HS-5 (cell line): ENCODE data around the gene GNAT3.
A peak's percentile ranks its signal among the peaks of the same experiment; 100 is the strongest.

Experiments used
- DNase-seq: peaks from one replicate; pipeline ENCODE4 v3.0.0-alpha.2; 2012; ENCODE audit warnings: low read depth

Gene GNAT3

GRCh38 chr7:80499350-80499953 is 12.4 kb downstream of the GNAT3 start:
- peak; percentile 77 for DNase-seq

- peak; percentile 20 for DNase-seq
Measured at GRCh38 chr7:80498481-80499349, 13.1 kb downstream of the GNAT3 start.

GRCh38 chr7:80496586-80496985 is 15.3 kb downstream of the GNAT3 start:
- DNase-seq: no peak

- DNase-seq: no peak
Measured at GRCh38 chr7:80493121-80493849, 18.6 kb downstream of the GNAT3 start.

GRCh38 chr7:80491462-80491861 is 20.4 kb downstream of the GNAT3 start:
- DNase-seq: no peak

GRCh38 chr7:80488851-80489370 is 23.0 kb downstream of the GNAT3 start:
- no peak for DNase-seq

GRCh38 chr7:80488406-80488805 is 23.5 kb downstream of the GNAT3 start:
- peak; percentile 15 for DNase-seq

- DNase-seq: no peak
Measured at GRCh38 chr7:80485721-80486120, 26.1 kb downstream of the GNAT3 start.

GRCh38 chr7:80482950-80483349 is 28.9 kb downstream of the GNAT3 start:
- DNase-seq: no peak

GRCh38 chr7:80481196-80481884 is 30.5 kb downstream of the GNAT3 start:
- DNase-seq: peak; percentile 22

GRCh38 chr7:80480566-80480965 is 31.3 kb downstream of the GNAT3 start:
- DNase-seq: no peak

- peak; percentile 34 for DNase-seq
Measured at GRCh38 chr7:80478683-80479082, 33.2 kb downstream of the GNAT3 start.

- DNase-seq: no peak
Measured at GRCh38 chr7:80476035-80476434, 35.8 kb downstream of the GNAT3 start.

GRCh38 chr7:80475383-80475782 is 36.5 kb downstream of the GNAT3 start:
- DNase-seq: no peak

GRCh38 chr7:80473751-80474150 is 38.1 kb downstream of the GNAT3 start:
- no peak for DNase-seq

GRCh38 chr7:80472491-80473200 is 39.2 kb downstream of the GNAT3 start:
- DNase-seq: no peak

- DNase-seq: no peak
Measured at GRCh38 chr7:80468931-80469714, 42.7 kb downstream of the GNAT3 start.

- no peak for DNase-seq
Measured at GRCh38 chr7:80467069-80467468, 44.8 kb downstream of the GNAT3 start.

- DNase-seq: no peak
Measured at GRCh38 chr7:80466636-80467035, 45.2 kb downstream of the GNAT3 start.

- DNase-seq: no peak
Measured at GRCh38 chr7:80464211-80464610, 47.7 kb downstream of the GNAT3 start.
